Right lobe of liver (tissue), 4 donors: Measurements from ENCODE around the gene DNAJB4.

Source experiments
- CTCF ChIP-seq, 4 donors: fragments of 200-600 bp in 3 of 4; fragments of 450-650 bp in 1 of 4; IDR thresholded peaks; one replicate each; pipeline versions ENCODE4 v1.5.1 to v1.8.0; 2016 to 2022; ENCODE audit warnings: antibody characterized with exemption in 4 of 4, mild to moderate bottlenecking in 2 of 4
- POLR2A ChIP-seq: fragments of 450-650 bp; IDR thresholded peaks from one replicate; pipeline ENCODE4 v1.6.1; 2017; ENCODE audit warnings: antibody characterized with exemption, mild to moderate bottlenecking
- donor health status: DM: no; HTN: no; CAD: no.
- donor health status: DM: no; HTN: no; CAD: no.
- donor health status: DM: no; HTN: yes; CAD: no.

GRCh38 chr1:78058670-78059069 is 53.9 kb downstream of the DNAJB4 start:
- no peak for TF ChIP-seq CTCF (IDR thresholded peaks at IDR 0.05)
- no peak for TF ChIP-seq POLR2A
